Endothelial cell of hepatic sinusoid (primary cell): Measurements from ENCODE around the gene FOXF1.

Source experiments
- in situ Hi-C: cut with HindIII; loops from 2 replicates; pipeline ENCODE4 v1.10.0; 2017; ENCODE audit warnings: low sequenced_read_pairs

The FOXF1 gene

GRCh38 chr16:86553356-86553755 is 43.0 kb downstream of the FOXF1 start:
- in situ Hi-C loops: loop anchor here (25.0 kb wide), 1 partner anchor 709 kb away; no protein-coding TSS in a partner anchor

GRCh38 chr16:86554599-86554916 is 44.2 kb downstream of the FOXF1 start:
- in situ Hi-C loops: loop anchor here (25.0 kb wide), 1 partner anchor 708 kb away; no protein-coding TSS in a partner anchor

GRCh38 chr16:86554917-86555703 is 44.8 kb downstream of the FOXF1 start, which contains the start of gene MTHFSD:
Gene MTHFSD, minus strand, starts transcription at chr16:86555235. Its CDS starts 51 bp downstream, at chr16:86555184.
- in situ Hi-C loops: loop anchor here (25.0 kb wide), 1 partner anchor 707 kb away; no protein-coding TSS in a partner anchor

GRCh38 chr16:86555704-86556075 is 45.4 kb downstream of the FOXF1 start:
- in situ Hi-C loops: loop anchor here (25.0 kb wide), 1 partner anchor 707 kb away; no protein-coding TSS in a partner anchor

GRCh38 chr16:86556576-86556975 is 46.2 kb downstream of the FOXF1 start:
- in situ Hi-C loops: loop anchor here (25.0 kb wide), 1 partner anchor 706 kb away; no protein-coding TSS in a partner anchor

GRCh38 chr16:86557587-86557986 is 47.3 kb downstream of the FOXF1 start:
- in situ Hi-C loops: loop anchor here (25.0 kb wide), 1 partner anchor 705 kb away; no protein-coding TSS in a partner anchor

- in situ Hi-C loops: loop anchor here (25.0 kb wide), 1 partner anchor 704 kb away; no protein-coding TSS in a partner anchor
Observed at GRCh38 chr16:86558355-86559193, 48.2 kb downstream of the FOXF1 start.

- in situ Hi-C loops: loop anchor here (25.0 kb wide), 1 partner anchor 702 kb away; no protein-coding TSS in a partner anchor
Observed at GRCh38 chr16:86559802-86560305, 49.5 kb downstream of the FOXF1 start.

GRCh38 chr16:86562356-86562755 is 52.0 kb downstream of the FOXF1 start:
- in situ Hi-C loops: loop anchor here (25.0 kb wide), 1 partner anchor 700 kb away; no protein-coding TSS in a partner anchor

- in situ Hi-C loops: loop anchor here (25.0 kb wide), 1 partner anchor 699 kb away; no protein-coding TSS in a partner anchor
Observed at GRCh38 chr16:86563469-86564345, 53.4 kb downstream of the FOXF1 start.
